Activated T-cell treated with anti-CD3 and anti-CD28 coated beads, Interleukin-2, amount 50 U/mL, for 72 hours (primary cell): ENCODE measurements around the gene SLC35A3. TPM values are rescaled to one million over a fixed set of nuclear protein-coding genes. Genes with fewer than 3 reads are reported as not detected.

ENCODE experiments used
- ATAC-seq, 2 donors: fragments of 150-1000 bp; cut with Tn5 transposase; replicated peaks in 1 of 2; 2 replicates each; pipeline ENCODE4 v1.10.0; 2021; ENCODE audit warnings: moderate library complexity in 2 of 2, mild to moderate bottlenecking in 1 of 2
- DNase-seq, 2 donors: peaks; one replicate each; pipeline ENCODE4 v3.0.0; 2021 to 2022; ENCODE audit warnings: mixed read lengths in 1 of 2
- H3K27ac Mint-ChIP-seq: one replicate; pipeline ENCODE4 v1.8.0; 2022; ENCODE audit warnings: mild to moderate bottlenecking, moderate library complexity, mixed read lengths
- H3K27me3 Mint-ChIP-seq: one replicate; pipeline ENCODE4 v1.8.0; 2022; ENCODE audit warnings: low read depth, mixed read lengths
- H3K36me3 Mint-ChIP-seq, 2 donors: one replicate each; pipeline ENCODE4 v1.8.0; 2022; ENCODE audit warnings: mixed read lengths in 2 of 2, mild to moderate bottlenecking in 1 of 2; ENCODE audit not compliant: insufficient read depth in 2 of 2
- H3K4me1 Mint-ChIP-seq: one replicate; pipeline ENCODE4 v1.8.0; 2022; ENCODE audit warnings: low read depth, mixed read lengths
- H3K4me3 Mint-ChIP-seq, 2 donors: one replicate each; pipeline ENCODE4 v1.8.0; 2022; ENCODE audit warnings: mild to moderate bottlenecking in 2 of 2, mixed read lengths in 2 of 2, moderate library complexity in 2 of 2
- H3K9me3 Mint-ChIP-seq, 2 donors: one replicate each; pipeline ENCODE4 v1.8.0; 2022; ENCODE audit warnings: mixed read lengths in 2 of 2
- total RNA-seq, 2 donors: library from RNA; stranded (reverse); gene quantifications; one replicate each; pipeline ENCODE4 v1.2.3, GENCODE V29; 2022

Gene SLC35A3
- 10 to 100 TPM; 17.2 to 19.2 TPM for total RNA-seq

- DNase-seq (peak; percentile 86 to 87), ATAC-seq (peak; percentile 91 to 93)
- no peaks in the 10 kb centered on the region for H3K27me3 Mint-ChIP-seq
- peaks cover 0 to 4% of the 10 kb centered on the region in 2 donors for H3K36me3 Mint-ChIP-seq
- H3K4me3 Mint-ChIP-seq, result peak within 1 kb of the TSS; percentile 95 to 98
- H3K9me3 Mint-ChIP-seq, result peaks cover 0 to 2% of the 10 kb centered on the region in 2 donors
- H3K4me1 Mint-ChIP-seq, result peaks cover 43% of the 10 kb centered on the region
- H3K27ac Mint-ChIP-seq, result peak within 1 kb of the TSS; percentile 92
Measured at GRCh38 chr1:99969729-99970621, at the start of gene SLC35A3. Gene SLC35A3 (plus strand): TSS chr1:99969996. CDS start chr1:99993555, 23,559 bp downstream.

- no peaks in the 10 kb centered on the region for H3K4me1 Mint-ChIP-seq
- H3K27ac Mint-ChIP-seq, result no peak overlapping the region
- no peaks in the 10 kb centered on the region for H3K27me3 Mint-ChIP-seq
- no peak for ATAC-seq
- H3K9me3 Mint-ChIP-seq, result no peaks in the 10 kb centered on the region
- H3K36me3 Mint-ChIP-seq, result no peaks in the 10 kb centered on the region
- H3K4me3 Mint-ChIP-seq, result no peak overlapping the region
- DNase-seq, result no peak
Measured at GRCh38 chr1:99934801-99935200, 35.0 kb upstream of the SLC35A3 start.

- no peaks in the 10 kb centered on the region for H3K9me3 Mint-ChIP-seq
- no peak overlapping the region for H3K4me3 Mint-ChIP-seq
- ATAC-seq (no peak), DNase-seq (no peak)
- H3K27me3 Mint-ChIP-seq, result no peaks in the 10 kb centered on the region
- H3K36me3 Mint-ChIP-seq, result no peaks in the 10 kb centered on the region
- no peaks in the 10 kb centered on the region for H3K4me1 Mint-ChIP-seq
- H3K27ac Mint-ChIP-seq, result no peak overlapping the region
Measured at GRCh38 chr1:99935534-99935933, 34.3 kb upstream of the SLC35A3 start.

- Mint-ChIP-seq H3K4me3 (no peak overlapping the region), H3K4me1 (no peaks in the 10 kb centered on the region), H3K27ac (no peak overlapping the region), H3K27me3 (no peaks in the 10 kb centered on the region), H3K36me3 (no peaks in the 10 kb centered on the region), H3K9me3 (no peaks in the 10 kb centered on the region)
- DNase-seq, result no peak
- no peak for ATAC-seq
Measured at GRCh38 chr1:99936071-99936470, 33.7 kb upstream of the SLC35A3 start.

GRCh38 chr1:99942723-99943122 lies 27.1 kb upstream of the SLC35A3 start:
- DNase-seq (no peak), ATAC-seq (no peak)
- H3K9me3 Mint-ChIP-seq, result no peaks in the 10 kb centered on the region
- no peaks in the 10 kb centered on the region for H3K36me3 Mint-ChIP-seq
- H3K4me1 Mint-ChIP-seq, result no peaks in the 10 kb centered on the region
- H3K27me3 Mint-ChIP-seq, result no peaks in the 10 kb centered on the region
- no peak overlapping the region for H3K4me3 Mint-ChIP-seq
- H3K27ac Mint-ChIP-seq, result no peak overlapping the region

DNA sequence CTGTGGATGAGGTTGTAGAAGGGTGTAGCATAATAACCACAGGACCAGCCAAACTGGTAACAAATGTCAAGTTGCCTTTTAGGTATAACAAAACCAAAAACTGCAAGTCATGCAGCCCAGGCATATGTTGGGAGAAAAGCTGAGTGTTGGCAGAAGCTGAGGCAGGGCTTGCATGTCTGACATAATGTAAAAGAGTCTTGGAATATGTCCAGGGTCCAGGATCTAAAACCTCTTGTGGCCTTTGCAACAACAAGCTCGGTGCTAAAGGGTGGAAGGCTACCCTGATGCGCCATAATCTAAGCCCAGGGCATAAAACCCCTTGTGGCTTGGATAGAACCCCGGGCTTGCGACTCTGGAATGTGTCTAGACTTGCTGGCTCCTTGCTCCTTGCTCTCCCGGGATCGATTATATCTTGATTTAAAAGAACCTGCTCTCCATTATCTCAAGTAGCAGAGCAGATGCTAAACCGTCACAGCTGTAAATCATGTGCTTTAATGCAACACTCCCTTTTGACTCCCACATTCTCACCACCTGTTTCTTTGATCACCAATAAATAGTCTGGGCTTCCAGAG lies 26.5 kb upstream of the SLC35A3 start:
- no peaks in the 10 kb centered on the region for H3K9me3 Mint-ChIP-seq
- H3K4me3 Mint-ChIP-seq, result no peak overlapping the region
- DNase-seq, result no peak
- H3K27ac Mint-ChIP-seq, result no peak overlapping the region
- no peak for ATAC-seq
- no peaks in the 10 kb centered on the region for H3K27me3 Mint-ChIP-seq
- no peaks in the 10 kb centered on the region for H3K4me1 Mint-ChIP-seq
- H3K36me3 Mint-ChIP-seq, result no peaks in the 10 kb centered on the region

GRCh38 chr1:99944192-99944591 lies 25.6 kb upstream of the SLC35A3 start:
- no peaks in the 10 kb centered on the region for H3K9me3 Mint-ChIP-seq
- H3K36me3 Mint-ChIP-seq, result no peaks in the 10 kb centered on the region
- H3K4me1 Mint-ChIP-seq, result no peaks in the 10 kb centered on the region
- no peak overlapping the region for H3K27ac Mint-ChIP-seq
- no peaks in the 10 kb centered on the region for H3K27me3 Mint-ChIP-seq
- DNase-seq (no peak), ATAC-seq (no peak)
- H3K4me3 Mint-ChIP-seq, result no peak overlapping the region

- DNase-seq, result no peak
- ATAC-seq, result no peak
- Mint-ChIP-seq H3K4me1 (no peaks in the 10 kb centered on the region), H3K4me3 (no peak overlapping the region), H3K36me3 (no peaks in the 10 kb centered on the region), H3K9me3 (no peaks in the 10 kb centered on the region), H3K27ac (no peak overlapping the region), H3K27me3 (no peaks in the 10 kb centered on the region)
Measured at GRCh38 chr1:99945174-99945573, 24.6 kb upstream of the SLC35A3 start.

DNA sequence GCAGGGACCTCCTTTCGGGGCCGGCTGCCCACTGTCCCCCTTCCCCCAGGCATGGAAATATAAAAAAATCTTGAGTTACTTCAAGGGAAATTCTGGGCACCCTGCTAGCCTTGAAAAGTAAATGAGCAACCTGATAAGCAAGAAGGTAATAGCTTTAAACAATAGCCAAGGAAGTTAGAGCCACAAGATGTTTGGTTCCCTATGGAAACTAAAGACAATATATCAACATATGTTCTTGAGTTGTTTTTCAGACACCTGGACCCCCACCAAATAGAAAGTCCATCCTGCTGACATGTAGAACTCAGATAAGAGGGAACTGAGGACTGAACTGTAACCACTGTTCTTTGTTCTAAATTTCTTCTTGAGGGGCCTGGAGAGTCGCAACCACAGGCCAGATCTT lies 19.3 kb upstream of the SLC35A3 start:
- Mint-ChIP-seq H3K27me3 (no peaks in the 10 kb centered on the region), H3K27ac (no peak overlapping the region), H3K4me3 (no peak overlapping the region), H3K36me3 (no peaks in the 10 kb centered on the region), H3K4me1 (no peaks in the 10 kb centered on the region), H3K9me3 (no peaks in the 10 kb centered on the region)
- no peak for DNase-seq
- no peak for ATAC-seq

GRCh38 chr1:99952522-99952921 lies 17.3 kb upstream of the SLC35A3 start:
- ATAC-seq (no peak), DNase-seq (no peak)
- Mint-ChIP-seq H3K36me3 (no peaks in the 10 kb centered on the region), H3K4me1 (no peaks in the 10 kb centered on the region), H3K4me3 (no peak overlapping the region), H3K27ac (no peak overlapping the region), H3K9me3 (no peaks in the 10 kb centered on the region), H3K27me3 (no peaks in the 10 kb centered on the region)

GRCh38 chr1:99955375-99955774 lies 14.4 kb upstream of the SLC35A3 start:
- Mint-ChIP-seq H3K4me3 (no peak overlapping the region), H3K36me3 (no peaks in the 10 kb centered on the region), H3K4me1 (no peaks in the 10 kb centered on the region), H3K9me3 (no peaks in the 10 kb centered on the region), H3K27ac (no peak overlapping the region), H3K27me3 (no peaks in the 10 kb centered on the region)
- ATAC-seq (no peak), DNase-seq (no peak)

- DNase-seq (no peak), ATAC-seq (no peak)
- Mint-ChIP-seq H3K27ac (no peak overlapping the region), H3K4me1 (no peaks in the 10 kb centered on the region), H3K4me3 (no peak overlapping the region), H3K27me3 (no peaks in the 10 kb centered on the region), H3K9me3 (no peaks in the 10 kb centered on the region), H3K36me3 (no peaks in the 10 kb centered on the region)
Measured at GRCh38 chr1:99956755-99957154, 13.0 kb upstream of the SLC35A3 start.

DNA sequence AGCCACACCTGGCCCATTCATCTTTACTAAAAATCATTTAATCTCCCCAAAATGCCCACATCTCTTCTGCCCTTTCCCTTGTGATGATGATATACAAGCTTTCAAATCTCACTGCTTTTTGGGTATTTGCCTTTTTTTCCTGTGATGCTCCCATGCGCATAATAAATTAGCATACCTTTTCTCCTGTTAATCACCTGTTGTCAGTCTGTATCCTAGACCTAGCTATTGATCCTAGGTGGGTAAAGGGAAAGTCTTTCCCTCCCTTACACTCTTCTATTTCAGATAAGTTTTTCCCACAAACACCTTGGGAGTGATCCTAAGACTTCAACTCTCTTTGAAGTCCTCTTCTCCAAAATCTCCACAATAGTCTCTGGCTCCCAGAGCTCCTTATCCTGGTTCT lies 12.0 kb upstream of the SLC35A3 start:
- Mint-ChIP-seq H3K36me3 (no peaks in the 10 kb centered on the region), H3K4me1 (no peaks in the 10 kb centered on the region), H3K27ac (no peak overlapping the region), H3K9me3 (no peaks in the 10 kb centered on the region), H3K4me3 (no peak overlapping the region), H3K27me3 (no peaks in the 10 kb centered on the region)
- DNase-seq, result no peak
- no peak for ATAC-seq
